HG03025 (cell line): ENCODE results near the gene OR10J1.

Source experiments
- ATAC-seq: cut with Tn5 transposase; IDR thresholded peaks from one replicate; pipeline ENCODE4 v1.9.1; 2021; ENCODE audit warnings: mild to moderate bottlenecking, moderate library complexity; ENCODE audit not compliant: unreplicated experiment, low FRiP score

The OR10J1 gene

DNA sequence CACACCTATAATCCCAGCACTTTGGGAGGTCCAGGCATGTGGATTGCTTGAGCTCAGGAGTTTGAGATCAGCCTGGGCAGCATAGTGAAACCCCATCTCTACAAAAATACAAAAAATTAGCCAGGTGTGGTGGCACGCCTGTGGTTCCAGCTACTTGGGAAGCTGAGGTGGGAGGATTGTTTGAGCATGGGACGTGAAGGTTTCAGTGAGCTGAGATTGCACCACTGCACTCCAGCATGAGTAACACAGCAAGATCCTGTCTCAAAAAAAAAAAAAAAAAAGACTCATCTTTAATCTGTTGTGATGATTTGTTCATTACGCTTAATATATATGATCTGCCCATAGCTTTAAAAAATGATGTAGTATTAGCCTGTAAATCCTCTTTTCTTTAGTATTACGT is 44.0 kb downstream of the OR10J1 start:
- no peak for ATAC-seq
